ENCODE measurements around the gene CYBRD1.

Gene CYBRD1

GRCh38 chr2:171554991-171555615, 32.8 kb downstream of the CYBRD1 start:
- DNase-seq (ENCODE audit: low spot score): no peak

- no peak for DNase-seq (ENCODE audit: low spot score)
Observed at GRCh38 chr2:171557363-171557762, 35.1 kb downstream of the CYBRD1 start.

- DNase-seq (ENCODE audit: low spot score): no peak
Observed at GRCh38 chr2:171563301-171563700, 41.0 kb downstream of the CYBRD1 start.

GRCh38 chr2:171564463-171564862, 42.2 kb downstream of the CYBRD1 start:
- DNase-seq (ENCODE audit: low spot score): no peak

- DNase-seq (ENCODE audit: low spot score): no peak
Observed at GRCh38 chr2:171566057-171566456, 43.8 kb downstream of the CYBRD1 start.

GRCh38 chr2:171566753-171567152, 44.5 kb downstream of the CYBRD1 start:
- no peak for DNase-seq (ENCODE audit: low spot score)

- no peak for DNase-seq (ENCODE audit: low spot score)
Observed at GRCh38 chr2:171568089-171568488, 45.8 kb downstream of the CYBRD1 start.

GRCh38 chr2:171571721-171572120, 49.4 kb downstream of the CYBRD1 start:
- DNase-seq (ENCODE audit: low spot score): no peak

GRCh38 chr2:171574149-171574795, 52.0 kb downstream of the CYBRD1 start:
- peak; percentile 84 for DNase-seq (ENCODE audit: low spot score)

GRCh38 chr2:171575606-171576005, 53.3 kb downstream of the CYBRD1 start:
- DNase-seq (ENCODE audit: low spot score): no peak

- DNase-seq (ENCODE audit: low spot score): no peak
Observed at GRCh38 chr2:171578127-171578803, 56.0 kb downstream of the CYBRD1 start.

- DNase-seq (ENCODE audit: low spot score): no peak
Observed at GRCh38 chr2:171579481-171579880, 57.2 kb downstream of the CYBRD1 start.

GRCh38 chr2:171583566-171583965, 61.3 kb downstream of the CYBRD1 start:
- no peak for DNase-seq (ENCODE audit: low spot score)

- no peak for DNase-seq (ENCODE audit: low spot score)
Observed at GRCh38 chr2:171584001-171584400, 61.7 kb downstream of the CYBRD1 start.

- DNase-seq (ENCODE audit: low spot score): no peak
Observed at GRCh38 chr2:171587132-171587531, 64.9 kb downstream of the CYBRD1 start.

GRCh38 chr2:171587567-171587966, 65.3 kb downstream of the CYBRD1 start:
- DNase-seq (ENCODE audit: low spot score): no peak

- DNase-seq (ENCODE audit: low spot score): no peak
Observed at GRCh38 chr2:171590116-171590515, 67.8 kb downstream of the CYBRD1 start.

- DNase-seq (ENCODE audit: low spot score): no peak
Observed at GRCh38 chr2:171592036-171592555, 69.8 kb downstream of the CYBRD1 start.

GRCh38 chr2:171595456-171595855, 73.2 kb downstream of the CYBRD1 start:
- DNase-seq (ENCODE audit: low spot score): no peak

GRCh38 chr2:171595896-171596295, 73.6 kb downstream of the CYBRD1 start:
- no peak for DNase-seq (ENCODE audit: low spot score)

- DNase-seq (ENCODE audit: low spot score): peak; percentile 77
Observed at GRCh38 chr2:171598713-171599319, 76.5 kb downstream of the CYBRD1 start.

- no peak for DNase-seq (ENCODE audit: low spot score)
Observed at GRCh38 chr2:171600126-171600525, 77.9 kb downstream of the CYBRD1 start.

- DNase-seq (ENCODE audit: low spot score): no peak
Observed at GRCh38 chr2:171602352-171602751, 80.1 kb downstream of the CYBRD1 start.

Data from HuH-7 (cell line).